Right lung (tissue), 5 donors: Measurements from ENCODE around the gene RTN1. TPM values are rescaled to one million over a fixed set of nuclear protein-coding genes. Genes with fewer than 3 reads are reported as not detected.

ENCODE experiments used
- DNase-seq, 2 donors: peaks; one replicate each; pipeline ENCODE4 v3.0.0-alpha.2; 2013
- polyA plus RNA-seq, 5 donors: library from polyadenylated mRNA; unstranded; fragments of 120-200 nt; gene quantifications; one replicate each; pipeline versions ENCODE4 v1.2.1 to v1.2.3, GENCODE V29; 2013; ENCODE audit warnings: inconsistent platforms in 1 of 5, low replicate concordance in 1 of 5; ENCODE audit not compliant: insufficient read length in 5 of 5, insufficient read depth in 1 of 5

RTN1 gene
- polyA plus RNA-seq, 5 donors: 4.1 to 4.4 (median 4.2) TPM

GRCh38 chr14:59632381-59632780 is 238.2 kb downstream of the RTN1 start:
- no peak for DNase-seq

DNA sequence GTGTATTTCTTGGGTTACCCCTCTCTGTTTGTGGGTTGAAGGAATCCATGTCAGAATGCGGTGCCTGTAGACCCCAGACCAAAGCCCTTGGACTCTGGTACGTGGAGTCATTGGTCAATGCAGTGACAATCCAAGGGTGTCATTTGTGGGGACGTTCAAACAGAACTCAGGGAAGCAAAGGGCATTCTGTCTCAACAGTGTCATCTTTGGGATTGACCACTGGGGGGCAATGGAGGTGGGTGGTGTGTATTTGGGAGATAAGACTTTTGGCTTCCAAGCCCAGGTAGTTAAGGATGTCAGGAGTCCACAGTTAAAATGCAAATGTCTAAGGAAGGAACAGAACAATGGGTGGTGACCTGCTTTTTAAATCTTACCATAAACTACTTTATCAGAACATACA is 239.3 kb downstream of the RTN1 start:
- DNase-seq: no peak

- no peak for DNase-seq
Measured at GRCh38 chr14:59630288-59630963, 240.2 kb downstream of the RTN1 start.

DNA sequence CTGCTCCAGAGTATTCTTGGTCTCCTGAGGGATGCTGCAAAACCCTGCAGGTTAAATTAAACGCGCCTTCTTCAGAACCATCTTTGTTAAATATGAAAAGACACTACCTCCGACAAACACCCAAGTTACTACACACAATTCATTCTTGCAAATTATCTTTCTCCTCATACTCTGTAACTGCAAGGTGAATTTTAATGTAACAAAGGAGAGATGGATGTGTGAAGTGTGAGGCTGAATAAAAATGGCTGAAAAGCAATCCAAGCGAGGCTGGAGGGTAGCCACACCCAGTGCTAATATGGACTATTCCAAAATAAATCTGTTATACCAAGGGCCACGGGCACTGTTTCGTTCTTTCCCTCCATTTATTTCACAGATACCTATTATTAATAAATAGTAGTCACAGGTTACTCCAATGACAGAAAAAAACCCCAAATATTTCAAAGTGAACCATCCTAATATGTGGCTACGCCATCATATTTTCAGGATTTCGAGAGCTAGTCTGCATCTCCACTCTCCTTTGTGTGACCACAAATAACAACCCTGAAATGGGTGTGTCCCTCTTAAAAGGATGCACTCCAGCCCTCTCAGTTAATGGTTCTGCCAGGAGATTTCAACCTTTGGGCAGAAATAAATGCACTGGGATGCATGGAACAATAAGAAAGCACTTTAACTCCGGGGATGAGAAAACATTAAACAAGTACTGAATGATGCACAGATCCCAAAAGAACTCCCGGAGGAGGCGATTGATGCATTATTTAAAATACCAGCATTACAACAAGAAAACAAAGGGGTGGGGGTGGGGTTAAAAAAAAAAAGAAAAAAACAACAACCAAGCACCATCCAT is 240.9 kb downstream of the RTN1 start:
- DNase-seq: no peak

GRCh38 chr14:59627011-59627520 is 243.5 kb downstream of the RTN1 start:
- no peak for DNase-seq

GRCh38 chr14:59622631-59623030 is 247.9 kb downstream of the RTN1 start:
- DNase-seq: no peak

DNA sequence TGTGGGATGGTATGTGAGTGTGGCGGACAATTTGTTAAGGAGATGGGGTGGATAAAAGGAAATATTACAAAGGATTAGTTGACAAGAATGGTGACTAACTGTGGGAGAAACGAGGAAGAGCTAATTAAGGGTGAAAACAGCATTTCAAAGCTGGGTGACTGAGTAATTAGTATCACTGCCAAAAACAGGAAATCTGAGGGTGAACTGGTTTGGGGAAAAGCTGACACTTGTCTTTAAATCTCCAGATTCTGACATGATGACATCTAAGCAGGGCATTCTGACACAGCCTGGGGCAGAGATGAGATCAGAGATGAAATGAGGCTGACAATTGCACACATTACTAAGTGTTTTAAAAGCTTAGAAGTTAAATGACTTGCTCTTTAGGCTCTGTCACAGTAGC is 251.5 kb downstream of the RTN1 start:
- no peak for DNase-seq

DNA sequence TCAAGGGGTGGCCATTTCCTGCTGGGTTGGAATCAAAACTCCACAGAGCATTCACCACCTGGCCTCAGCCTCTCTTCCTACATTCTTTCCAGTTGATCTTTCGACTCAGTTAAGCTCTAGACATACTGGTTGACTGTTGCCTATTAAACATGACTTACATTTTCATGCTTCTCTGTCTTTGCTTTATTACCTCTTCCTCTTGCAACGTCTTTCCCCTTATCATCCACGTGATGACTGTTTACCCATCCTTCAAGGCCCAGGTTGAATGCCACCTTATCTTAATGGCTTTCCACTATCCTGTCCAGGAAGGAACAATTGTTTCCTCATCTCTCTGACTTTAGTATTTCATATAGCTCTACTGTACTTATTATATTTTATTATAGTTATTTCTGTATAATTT is 269.5 kb downstream of the RTN1 start:
- DNase-seq: no peak

- DNase-seq: no peak
Measured at GRCh38 chr14:59600211-59600945, 270.2 kb downstream of the RTN1 start.

DNA sequence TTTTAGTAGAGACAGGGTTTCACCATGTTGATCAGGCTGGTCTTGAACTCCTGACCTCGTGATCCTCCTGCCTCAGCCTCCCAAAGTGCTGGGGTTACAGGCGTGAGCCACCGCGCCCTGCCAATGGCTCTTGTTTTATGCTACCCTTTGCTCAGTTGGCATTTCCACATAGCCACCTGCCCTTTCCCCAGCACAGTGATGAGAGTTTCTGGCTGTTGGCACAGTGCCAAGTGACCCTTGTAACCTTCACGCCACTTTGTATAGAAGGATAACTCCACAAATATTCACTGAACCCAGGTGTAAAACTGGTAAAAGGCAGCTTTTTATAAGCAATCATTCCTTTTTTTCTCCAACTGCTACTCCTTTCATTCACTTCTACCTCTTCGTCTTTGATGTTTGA is 275.5 kb downstream of the RTN1 start:
- no peak for DNase-seq

- DNase-seq: no peak
Measured at GRCh38 chr14:59591641-59592370, 278.8 kb downstream of the RTN1 start.

DNA sequence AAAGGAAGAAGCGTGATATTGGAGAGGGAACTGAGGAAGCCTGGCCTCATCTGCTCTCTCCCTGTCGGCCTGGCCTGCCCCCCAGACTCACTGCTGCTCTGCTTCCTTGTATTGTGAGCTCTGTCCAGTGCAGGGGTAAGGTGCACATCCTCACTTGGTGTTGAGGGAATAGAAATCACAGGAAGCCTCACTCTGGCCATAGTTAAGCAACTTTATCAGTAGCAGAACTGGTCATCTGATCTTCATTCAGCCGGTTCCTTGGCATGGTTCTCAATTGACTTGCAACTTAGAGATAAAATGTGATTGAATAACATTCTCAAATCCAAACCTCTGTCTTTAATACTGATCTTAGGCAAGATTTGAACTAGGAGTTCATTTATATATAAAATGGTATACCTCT is 282.5 kb downstream of the RTN1 start:
- DNase-seq: no peak

DNA sequence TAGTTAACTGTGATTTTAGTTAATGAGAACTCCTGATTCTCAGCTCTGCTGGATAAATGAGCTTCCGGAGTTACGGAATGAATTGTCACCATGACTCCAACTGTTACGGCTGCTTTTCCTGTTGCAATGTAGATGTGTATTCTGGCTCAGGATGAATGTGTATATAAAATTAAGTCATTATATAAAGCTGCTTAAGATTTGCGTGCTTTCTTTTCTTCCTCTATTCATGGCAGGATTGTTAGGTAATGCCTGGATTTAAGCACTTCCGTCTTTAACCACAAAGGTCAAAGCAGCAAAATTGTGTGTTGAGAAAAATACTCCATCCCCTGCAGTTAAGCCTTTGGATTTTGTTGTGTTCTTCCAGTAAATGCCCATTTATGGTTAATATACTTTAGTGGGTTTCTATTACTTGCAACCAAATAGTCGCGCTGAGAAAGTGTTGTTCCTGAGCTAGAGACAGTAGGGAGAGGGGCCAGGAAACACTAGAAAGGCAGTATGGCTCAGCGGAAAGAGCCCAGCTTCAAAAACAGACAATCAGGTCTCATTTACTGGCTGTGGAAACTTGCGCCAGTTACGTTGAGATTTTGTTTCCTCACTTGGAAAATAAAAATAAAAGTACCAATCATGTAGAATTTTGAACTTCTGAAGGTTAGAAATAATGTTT is 284.6 kb downstream of the RTN1 start:
- DNase-seq: no peak

DNA sequence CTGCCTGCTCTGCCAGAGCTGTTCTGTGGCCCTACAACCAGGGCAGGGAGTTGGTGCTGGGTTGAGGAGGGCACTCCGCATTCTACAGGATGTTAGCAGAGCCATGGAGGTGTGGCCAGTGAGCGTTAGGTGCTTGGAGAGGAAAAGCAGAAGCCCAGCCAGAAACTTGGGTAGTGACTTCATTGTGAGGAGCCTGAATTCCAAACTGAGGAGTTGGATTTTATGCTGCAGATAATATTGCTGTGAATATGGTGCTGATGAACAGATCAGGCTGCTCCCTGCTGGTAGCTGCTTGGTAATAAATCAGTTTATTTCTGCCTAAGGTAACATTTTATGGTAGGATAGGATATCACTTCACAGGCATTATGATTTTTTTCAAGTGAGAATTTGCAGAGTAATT is 286.8 kb downstream of the RTN1 start:
- DNase-seq: no peak

- no peak for DNase-seq
Measured at GRCh38 chr14:59582845-59583509, 287.6 kb downstream of the RTN1 start.

DNA sequence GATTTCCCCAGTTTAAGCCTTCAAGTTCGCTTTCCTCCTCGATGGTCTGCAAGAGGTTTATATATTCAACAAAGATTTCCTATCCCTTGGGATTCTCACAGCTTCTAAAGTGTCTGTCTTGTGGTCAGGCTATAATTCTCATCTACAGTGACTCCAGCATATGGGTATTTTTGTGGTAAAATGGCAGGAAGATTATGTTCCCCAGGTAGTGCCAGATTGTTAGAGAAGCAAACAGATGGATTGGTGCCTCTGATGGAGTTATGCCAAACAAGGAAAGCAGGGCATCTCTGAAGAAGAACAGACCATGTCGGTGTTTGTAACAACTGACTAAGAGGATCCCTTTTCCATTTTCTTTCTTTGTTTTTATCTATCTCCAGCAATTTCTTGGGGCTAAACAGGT is 288.4 kb downstream of the RTN1 start:
- no peak for DNase-seq

- no peak for DNase-seq
Measured at GRCh38 chr14:59580911-59581310, 289.7 kb downstream of the RTN1 start.

- DNase-seq: peak; percentile 76 to 77
Measured at GRCh38 chr14:59576332-59577294, 294.0 kb downstream of the RTN1 start, which contains the start of gene CCDC175. Gene CCDC175, minus strand, starts transcription at chr14:59576812. Its CDS starts 37 bp downstream, at chr14:59576775.

DNA sequence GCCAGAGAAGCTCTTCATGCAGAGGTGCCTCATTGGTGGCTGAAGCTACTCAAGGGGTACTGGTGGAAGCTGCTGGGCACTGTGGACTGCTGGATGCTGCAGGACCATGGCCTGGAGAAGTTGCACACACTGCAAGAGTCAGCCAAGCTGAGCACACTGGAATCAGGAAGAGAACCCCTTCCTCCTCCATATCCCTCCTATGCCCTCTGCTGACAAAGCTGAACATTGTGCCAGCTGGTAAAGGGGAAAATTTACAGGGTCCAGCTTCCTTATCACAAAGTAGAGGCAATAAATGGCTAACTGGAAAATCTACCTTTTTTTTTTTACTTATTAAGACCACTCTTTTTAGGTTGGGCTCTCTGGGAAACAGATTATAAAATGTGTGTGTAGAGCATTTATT is 300.5 kb downstream of the RTN1 start:
- DNase-seq: no peak
